IMR-90 (cell line): ENCODE data around the gene RFX2. TPM values are rescaled to one million over a fixed set of nuclear protein-coding genes. Genes with fewer than 3 reads are reported as not detected.
A peak's percentile ranks its signal among the peaks of the same experiment; 100 is the strongest.

Experiments used
- ATAC-seq: fragments of 200-7000 bp; cut with Tn5 transposase; 2 replicates; pipeline ENCODE4 v1.9.1; 2020; ENCODE audit warnings: low read depth, mild to moderate bottlenecking, moderate library complexity
- BruUV-seq: library from RNA; stranded (reverse); fragments of 400-500 nt; replicated peaks from 2 replicates; lab custom pipeline; 2021; lab: Mats Ljungman, UMichigan
- CTCF ChIA-PET: fragments of 300-600 bp; formaldehyde crosslinking; extraction: SDS; loops from one replicate; lab custom pipeline; 2021; ENCODE audit warnings: antibody characterized with exemption; lab: Yijun Ruan, JAX
- POLR2A ChIA-PET: fragments of 300-600 bp; sonication (Branson Sonifier 250); formaldehyde crosslinking; loops from one replicate; lab custom pipeline; 2022; ENCODE audit warnings: antibody characterized with exemption; ENCODE audit not compliant: unreplicated experiment; lab: Charles Lee
- DNase-seq: peaks from one replicate; pipeline ENCODE4 v3.0.0; 2013
- H2AFZ ChIP-seq: replicated peaks from 2 replicates; pipeline ENCODE3; 2013; ENCODE audit warnings: low read length, mild to moderate bottlenecking; ENCODE audit not compliant: poor library complexity
- H2AK5ac ChIP-seq: 2 replicates; pipeline ENCODE4 v1.6.1; 2013; ENCODE audit warnings: low read depth, low read length, inconsistent platforms
- H2AK9ac ChIP-seq: replicated peaks from 2 replicates; pipeline ENCODE3; 2013; ENCODE audit warnings: mild to moderate bottlenecking, low read depth, low read length, moderate library complexity; ENCODE audit not compliant: poor library complexity
- H2BK120ac ChIP-seq: 2 replicates; pipeline ENCODE4 v1.6.1; 2013; ENCODE audit warnings: low read depth, low read length, inconsistent platforms
- H2BK15ac ChIP-seq: 3 replicates; pipeline ENCODE4 v1.6.1; 2013; ENCODE audit warnings: low read depth, low read length, inconsistent platforms
- H2BK20ac ChIP-seq: 2 replicates; pipeline ENCODE4 v1.6.1; 2013; ENCODE audit warnings: low read depth, mild to moderate bottlenecking, inconsistent platforms, low read length, moderate library complexity
- H2BK5ac ChIP-seq: 2 replicates; pipeline ENCODE4 v1.6.1; 2013; ENCODE audit warnings: mild to moderate bottlenecking, low read depth, low read length, inconsistent platforms; ENCODE audit not compliant: poor library complexity, severe bottlenecking
- H3K14ac ChIP-seq: replicated peaks from 2 replicates; pipeline ENCODE4 v1.6.1; 2013; ENCODE audit warnings: low read depth, low read length, inconsistent platforms
- H3K18ac ChIP-seq: 2 replicates; pipeline ENCODE4 v1.6.1; 2013; ENCODE audit warnings: low read depth, low read length, control low read depth
- H3K23ac ChIP-seq: 2 replicates; pipeline ENCODE4 v1.6.1; 2013; ENCODE audit warnings: low read depth, low read length, inconsistent platforms
- H3K27ac ChIP-seq: 2 replicates; pipeline ENCODE4 v1.5.1; 2013; ENCODE audit warnings: mild to moderate bottlenecking, control low read depth, low read length; ENCODE audit not compliant: insufficient read depth
- H3K27me3 ChIP-seq: 2 replicates; pipeline ENCODE4 v1.6.1; 2013; ENCODE audit warnings: low read length; ENCODE audit not compliant: control insufficient read depth, insufficient read depth
- H3K36me3 ChIP-seq: 2 replicates; pipeline ENCODE4 v1.6.1; 2013; ENCODE audit warnings: low read length, mixed read lengths; ENCODE audit not compliant: control insufficient read depth, insufficient read depth
- H3K4ac ChIP-seq: 2 replicates; pipeline ENCODE4 v1.6.1; 2013; ENCODE audit warnings: low read depth, low read length, inconsistent platforms
- H3K4me1 ChIP-seq: 2 replicates; pipeline ENCODE4 v1.6.1; 2013; ENCODE audit warnings: low read length, mixed read lengths; ENCODE audit not compliant: control insufficient read depth, insufficient read depth
- H3K4me2 ChIP-seq: 2 replicates; pipeline ENCODE4 v1.6.1; 2013; ENCODE audit warnings: low read depth, mild to moderate bottlenecking, control low read depth, low read length, moderate library complexity
- H3K4me3 ChIP-seq: 2 replicates; pipeline ENCODE4 v1.5.1; 2013; ENCODE audit warnings: low read depth, mild to moderate bottlenecking, control low read depth, low read length, moderate library complexity; ENCODE audit not compliant: insufficient read depth
- H3K56ac ChIP-seq: 2 replicates; pipeline ENCODE4 v1.6.1; 2013; ENCODE audit warnings: low read length, inconsistent platforms; ENCODE audit not compliant: insufficient read depth; ENCODE audit errors: extremely low read depth
- H3K79me1 ChIP-seq, 2 experiments: 2 replicates each; pipeline ENCODE4 v1.6.1; 2013; ENCODE audit warnings: low read length in 2 of 2, inconsistent platforms in 1 of 2, low read depth in 1 of 2
- H3K9ac ChIP-seq: 2 replicates; pipeline ENCODE4 v1.6.1; 2013; ENCODE audit warnings: low read depth, low read length, control low read depth
- H3K9me1 ChIP-seq: 2 replicates; pipeline ENCODE4 v1.6.1; 2013; ENCODE audit warnings: low read length, inconsistent platforms; ENCODE audit not compliant: insufficient read depth
- H3K9me3 ChIP-seq: 2 replicates; pipeline ENCODE4 v1.6.1; 2013; ENCODE audit warnings: low read length; ENCODE audit not compliant: control insufficient read depth, insufficient read depth
- H4K20me1 ChIP-seq: 2 replicates; pipeline ENCODE4 v1.6.1; 2013; ENCODE audit warnings: low read length, inconsistent platforms; ENCODE audit not compliant: insufficient read depth
- H4K5ac ChIP-seq: 2 replicates; pipeline ENCODE4 v1.6.1; 2013; ENCODE audit warnings: mild to moderate bottlenecking, low read depth, low read length, control low read depth
- H4K8ac ChIP-seq, 2 experiments: 2 replicates each; pipeline ENCODE4 v1.6.1; 2013; ENCODE audit warnings: low read depth in 2 of 2, low read length in 2 of 2, control low read depth in 1 of 2, inconsistent platforms in 1 of 2
- H4K91ac ChIP-seq: 2 replicates; pipeline ENCODE4 v1.6.1; 2013; ENCODE audit warnings: low read depth, low read length, inconsistent platforms; ENCODE audit not compliant: insufficient read depth
- BHLHE40 ChIP-seq: fragments of 150-350 bp; IDR thresholded peaks from 2 replicates; pipeline ENCODE4 v1.6.1; 2016; ENCODE audit warnings: mild to moderate bottlenecking, low read depth, low read length
- CEBPB ChIP-seq: IDR thresholded peaks from 2 replicates; pipeline ENCODE4 v1.6.1; 2012; ENCODE audit warnings: low read depth, low read length, improper control_type of control experiment
- CHD1 ChIP-seq: IDR thresholded peaks from 2 replicates; pipeline ENCODE4 v1.6.1; 2012; ENCODE audit warnings: low read depth, low read length, improper control_type of control experiment
- CTCF ChIP-seq: conservative IDR thresholded peaks from 2 replicates; pipeline ENCODE4 v1.5.1; 2012; ENCODE audit warnings: mild to moderate bottlenecking, low read depth, low read length, improper control_type of control experiment
- ELK1 ChIP-seq: fragments of 150-350 bp; IDR thresholded peaks from 2 replicates; pipeline ENCODE4 v1.6.1; 2016; ENCODE audit warnings: low read depth, mild to moderate bottlenecking, low read length, moderate library complexity, borderline replicate concordance
- FOS ChIP-seq: fragments of 150-350 bp; IDR thresholded peaks from 2 replicates; pipeline ENCODE4 v1.6.1; 2016; ENCODE audit warnings: low read depth, low read length
- MAFK ChIP-seq: IDR thresholded peaks from 2 replicates; pipeline ENCODE4 v1.6.1; 2012; ENCODE audit warnings: low read depth, low read length, improper control_type of control experiment
- MAZ ChIP-seq: IDR thresholded peaks from 2 replicates; pipeline ENCODE4 v1.6.1; 2012; ENCODE audit warnings: low read depth, mild to moderate bottlenecking, low read length, improper control_type of control experiment, moderate library complexity, borderline replicate concordance
- MXI1 ChIP-seq: IDR thresholded peaks from 2 replicates; pipeline ENCODE4 v1.6.1; 2012; ENCODE audit warnings: low read depth, mild to moderate bottlenecking, low read length, moderate library complexity, borderline replicate concordance
- NFE2L2 ChIP-seq: fragments of 150-350 bp; IDR thresholded peaks from 2 replicates; pipeline ENCODE4 v1.6.1; 2016; ENCODE audit warnings: low read depth, mild to moderate bottlenecking, low read length
- POLR2A ChIP-seq: IDR thresholded peaks from 2 replicates; pipeline ENCODE4 v1.6.1; 2012; ENCODE audit warnings: mild to moderate bottlenecking, low read depth, low read length
- RAD21 ChIP-seq: IDR thresholded peaks from 2 replicates; pipeline ENCODE4 v1.6.1; 2012; ENCODE audit warnings: low read length, improper control_type of control experiment
- RCOR1 ChIP-seq: IDR thresholded peaks from 2 replicates; pipeline ENCODE4 v1.6.1; 2012; ENCODE audit warnings: mild to moderate bottlenecking, low read length, improper control_type of control experiment; ENCODE audit not compliant: insufficient replicate concordance
- RFX5 ChIP-seq: IDR thresholded peaks from 2 replicates; pipeline ENCODE4 v1.8.0; 2012; ENCODE audit warnings: low read depth, mild to moderate bottlenecking, low read length, moderate library complexity
- SMC3 ChIP-seq: fragments of 150-350 bp; IDR thresholded peaks from 2 replicates; pipeline ENCODE4 v1.6.1; 2016; ENCODE audit warnings: low read depth, mild to moderate bottlenecking, antibody characterized with exemption, low read length, moderate library complexity
- USF2 ChIP-seq: fragments of 150-350 bp; IDR thresholded peaks from 2 replicates; pipeline ENCODE4 v1.6.1; 2017; ENCODE audit warnings: mild to moderate bottlenecking, antibody characterized with exemption, low read length, low read depth
- WGBS, 2 experiments: methylation state at CpG; one replicate each; pipeline versions ENCODE4 v1.1.5 to v1.1.7; 2013; ENCODE audit warnings: missing lambda C conversion rate in 2 of 2; ENCODE audit not compliant: insufficient read length in 1 of 2; ENCODE audit errors: extremely low coverage in 2 of 2; 5-methylcytosine and 5-hydroxymethylcytosine counted together
- dilution Hi-C: fragments of 300-500 bp; cut with HindIII; formaldehyde crosslinking; loops from one replicate; pipeline ENCODE4 v1.14.3; 2018; ENCODE audit warnings: low sequenced_read_pairs; ENCODE audit not compliant: unreplicated experiment
- in situ Hi-C: fragments of 300-500 bp; cut with MboI; formaldehyde crosslinking; loops from 3 replicates; pipeline ENCODE4 v1.14.3; 2019; ENCODE audit warnings: low sequenced_read_pairs, inconsistent platforms, mixed read lengths
- intact Hi-C: fragments of 100-400 bp; cut with micrococcal nuclease; formaldehyde crosslinking; loops from 2 replicates; pipeline ENCODE4 v1.10.0; 2022
- polyA plus RNA-seq, 3 experiments: library from polyadenylated mRNA; depleted of rRNA; stranded (reverse); fragments of >200 nt; gene quantifications; 2 replicates each; pipeline ENCODE4 v1.2.3, GENCODE V29; 2012; ENCODE audit warnings: low replicate concordance in 1 of 3
- total RNA-seq: library from RNA; depleted of rRNA; stranded (reverse); fragments of >200 nt; gene quantifications from 2 replicates; pipeline ENCODE4 v1.2.3, GENCODE V29; 2012

The RFX2 gene
- total and polyA plus RNA-seq, 2 of the 4 experiments (the other 2 are of a cell fraction) = 2.2 to 4.9 TPM

- Histone ChIP-seq H4K8ac (no peak overlapping the region), H3K4me1 (peaks cover 23% of the 10 kb centered on the region), H3K27ac (no peak overlapping the region), H3K79me1 (peaks cover 0 to 20% of the 10 kb centered on the region in 2 experiments; a peak in 3 of 4 replicates), H3K9me3 (no peaks in the 10 kb centered on the region), H3K4me3 (no peak overlapping the region), H3K23ac (no peak overlapping the region), H4K5ac (no peak overlapping the region), H3K14ac (no peak overlapping the region), H2BK20ac (no peak overlapping the region; the same call in 1 of the 2 replicates), H3K27me3 (no peaks in the 10 kb centered on the region), H2AFZ (no peak overlapping the region), H3K56ac (no peak overlapping the region), H3K18ac (no peak overlapping the region), H3K9me1 (peaks cover 10% of the 10 kb centered on the region; the same call in 1 of the 2 replicates), H2BK15ac (0 out of 3 replicates have a peak overlapping the region, but pooled peaks have one; percentile 26), H3K4me2 (no peak overlapping the region), H3K4ac (peak overlapping the region; percentile 36), H2AK5ac (peak overlapping the region; percentile 84), H4K91ac (peak overlapping the region; percentile 40; the same call in 1 of the 2 replicates), H2BK120ac (peak overlapping the region; percentile 54; the same call in 1 of the 2 replicates), H3K9ac (no peak overlapping the region), H3K36me3 (no peaks in the 10 kb centered on the region), H2AK9ac (peak overlapping the region; percentile 74), H4K20me1 (no peaks in the 10 kb centered on the region), H2BK5ac (no peak overlapping the region)
- ChIA-PET POLR2A (no interaction called here), CTCF (interaction anchor here (1.9 kb wide), 1 partner anchor 63 kb away, joined by 7 read pairs; no protein-coding TSS in a partner anchor)
- WGBS, 2 experiments = no CpG with 5 or more reads among the region's 11 CpGs
- DNase-seq = no peak
- TF ChIP-seq MXI1 = no peak
- no peak for TF ChIP-seq MAFK
- no peak for TF ChIP-seq MAZ
- TF ChIP-seq USF2 = no peak
- no peak for TF ChIP-seq RCOR1
- TF ChIP-seq BHLHE40 = no peak
- no peak for TF ChIP-seq CEBPB
- TF ChIP-seq RAD21 = no peak
- no peak for TF ChIP-seq SMC3
- no peak for TF ChIP-seq CTCF
- no peak for TF ChIP-seq POLR2A
- TF ChIP-seq FOS = no peak
- TF ChIP-seq CHD1 = no peak
- TF ChIP-seq ELK1 = no peak
- no peak for TF ChIP-seq RFX5
- no peak for TF ChIP-seq NFE2L2
- no TSS peak for BruUV-seq
- no peak for ATAC-seq
- in situ Hi-C loops = no loop called here
- intact Hi-C loops = no loop called here
- dilution Hi-C loops = no loop called here
These were observed 48.0 kb downstream of the RFX2 start for GRCh38 chr19:6062274-6062673.
